Measurements from ENCODE around the gene LMOD3.

The LMOD3 gene

GRCh38 chr3:69129531-69129930 lies 7.1 kb upstream of the LMOD3 start:
- no peak overlapping the region for H3K4me3 ChIP-seq (ENCODE audit: low read depth, low read length)
- TF ChIP-seq CTCF (IDR thresholded peaks at IDR 0.05; ENCODE audit: control insufficient read depth, extremely low read depth, insufficient read depth) = no peak
- DNase-seq (ENCODE audit: low read depth) = no peak

GRCh38 chr3:69128509-69128908 lies 6.1 kb upstream of the LMOD3 start:
- no peak for TF ChIP-seq CTCF (IDR thresholded peaks at IDR 0.05; ENCODE audit: control insufficient read depth, extremely low read depth, insufficient read depth)
- no peak for DNase-seq (ENCODE audit: low read depth)
- no peak overlapping the region for H3K4me3 ChIP-seq (ENCODE audit: low read depth, low read length)

- no peak for DNase-seq (ENCODE audit: low read depth)
- H3K4me3 ChIP-seq (ENCODE audit: low read depth, low read length) = no peak overlapping the region
- TF ChIP-seq CTCF (IDR thresholded peaks at IDR 0.05; ENCODE audit: control insufficient read depth, extremely low read depth, insufficient read depth) = no peak
Measured at GRCh38 chr3:69126999-69127398, 4.6 kb upstream of the LMOD3 start.

DNA sequence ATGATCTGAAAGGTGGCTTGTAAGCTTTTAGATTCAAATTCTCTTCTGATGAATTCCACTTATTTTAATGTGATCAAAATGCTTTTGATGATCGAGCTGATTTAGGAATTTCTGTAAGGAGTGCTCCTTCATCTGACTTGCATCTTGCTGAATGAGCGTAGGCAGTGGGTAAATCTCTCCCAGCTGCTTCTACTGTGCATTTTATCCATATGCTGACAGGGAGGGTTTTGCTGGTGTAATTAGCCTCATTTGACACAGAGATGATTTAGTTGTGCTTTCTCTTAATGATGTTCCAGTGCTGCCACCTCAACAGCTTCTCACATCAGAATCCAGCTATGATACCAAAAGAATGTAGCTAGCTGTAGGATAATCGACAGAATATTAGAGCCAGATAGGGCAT lies 3.8 kb upstream of the LMOD3 start:
- no peak overlapping the region for H3K4me3 ChIP-seq (ENCODE audit: low read depth, low read length)
- DNase-seq (ENCODE audit: low read depth) = no peak

DNA sequence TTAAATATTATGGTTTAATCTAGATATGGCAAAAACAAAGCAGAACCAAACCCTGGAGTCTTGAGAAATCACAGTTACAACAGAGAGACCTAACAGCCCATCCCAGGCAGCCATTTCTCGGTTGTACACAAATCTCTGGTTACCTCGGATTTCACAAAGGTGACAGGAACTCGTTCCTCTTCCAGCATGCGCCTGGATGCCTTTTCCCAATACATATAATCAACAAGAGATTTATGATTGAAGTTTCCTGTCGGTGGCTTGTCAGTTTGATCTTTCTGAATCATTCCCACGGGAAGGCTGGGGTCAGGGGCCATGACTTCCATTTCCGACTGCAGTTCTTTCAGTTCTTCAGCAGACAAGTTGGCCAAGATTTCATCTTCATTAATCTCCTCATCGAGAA lies 445 bp downstream of the LMOD3 start:
- no peak overlapping the region for H3K4me3 ChIP-seq (ENCODE audit: low read depth, low read length)
- DNase-seq (ENCODE audit: low read depth) = no peak
- TF ChIP-seq CTCF (IDR thresholded peaks at IDR 0.05; ENCODE audit: control insufficient read depth, extremely low read depth, insufficient read depth) = no peak

More for the DNA sequence above, 3.8 kb upstream of the LMOD3 start:
- no peak for TF ChIP-seq CTCF (IDR thresholded peaks at IDR 0.05; ENCODE audit: control insufficient read depth, extremely low read depth, insufficient read depth)

DNA sequence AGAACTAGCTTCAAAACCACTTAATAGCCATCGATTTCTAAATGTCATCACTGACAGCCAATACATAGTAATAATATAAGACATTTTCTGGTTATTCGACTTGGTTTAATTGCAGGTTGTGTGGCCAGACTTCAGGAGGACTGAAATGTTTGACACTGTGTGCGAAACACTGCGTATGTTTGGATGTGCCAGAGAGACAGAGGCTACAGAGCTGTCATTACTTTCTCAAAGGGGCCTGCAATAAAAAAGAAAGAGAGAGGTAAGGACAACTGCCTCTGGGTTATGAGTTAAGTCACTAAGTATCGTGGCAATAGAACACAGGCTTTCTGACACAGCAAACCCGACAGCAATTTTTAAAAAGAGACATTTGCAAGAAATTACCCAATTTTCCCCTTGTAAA lies 882 bp downstream of the LMOD3 start:
- no peak for DNase-seq (ENCODE audit: low read depth)
- H3K4me3 ChIP-seq (ENCODE audit: low read depth, low read length) = no peak overlapping the region
- no peak for TF ChIP-seq CTCF (IDR thresholded peaks at IDR 0.05; ENCODE audit: control insufficient read depth, extremely low read depth, insufficient read depth)

DNA sequence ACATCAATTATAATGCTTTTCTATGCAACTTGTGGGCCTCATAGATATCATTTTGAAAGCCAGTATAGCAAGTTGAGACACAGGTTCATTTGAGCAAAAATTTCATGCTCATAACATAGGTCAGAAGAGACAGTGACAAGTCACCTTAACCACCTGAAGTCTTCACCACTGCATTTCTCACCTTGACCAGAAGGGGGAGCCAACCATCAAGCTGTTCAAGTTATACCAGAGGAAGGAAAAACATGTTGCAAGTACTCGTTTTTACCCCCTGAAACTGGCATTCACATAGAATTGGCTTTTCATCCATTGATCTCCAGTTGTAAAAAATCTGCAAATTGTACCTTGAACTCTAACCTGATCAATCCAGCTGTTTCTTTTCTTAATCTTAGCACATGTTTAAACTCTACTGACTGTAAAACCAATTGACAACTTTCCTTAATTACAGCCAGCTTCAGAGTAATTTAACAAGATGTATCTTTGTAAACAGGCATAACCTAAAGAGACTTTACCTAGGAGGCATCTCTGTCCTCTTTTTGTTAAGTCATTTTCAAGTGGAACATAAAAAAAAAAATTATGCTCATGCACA lies 1.4 kb downstream of the LMOD3 start:
- H3K4me3 ChIP-seq (ENCODE audit: low read depth, low read length) = no peak overlapping the region
- peak; percentile 77 for DNase-seq (ENCODE audit: low read depth)
- peak; percentile 91 for TF ChIP-seq CTCF (IDR thresholded peaks at IDR 0.05; ENCODE audit: control insufficient read depth, extremely low read depth, insufficient read depth)
